ENCODE measurements around the gene RPL19. TPM values are rescaled to one million over a fixed set of nuclear protein-coding genes. Genes with fewer than 3 reads are reported as not detected.

Gene RPL19
- total and polyA plus RNA-seq, 2 experiments from 2014 or later: 903 to 1,500 TPM

DNA sequence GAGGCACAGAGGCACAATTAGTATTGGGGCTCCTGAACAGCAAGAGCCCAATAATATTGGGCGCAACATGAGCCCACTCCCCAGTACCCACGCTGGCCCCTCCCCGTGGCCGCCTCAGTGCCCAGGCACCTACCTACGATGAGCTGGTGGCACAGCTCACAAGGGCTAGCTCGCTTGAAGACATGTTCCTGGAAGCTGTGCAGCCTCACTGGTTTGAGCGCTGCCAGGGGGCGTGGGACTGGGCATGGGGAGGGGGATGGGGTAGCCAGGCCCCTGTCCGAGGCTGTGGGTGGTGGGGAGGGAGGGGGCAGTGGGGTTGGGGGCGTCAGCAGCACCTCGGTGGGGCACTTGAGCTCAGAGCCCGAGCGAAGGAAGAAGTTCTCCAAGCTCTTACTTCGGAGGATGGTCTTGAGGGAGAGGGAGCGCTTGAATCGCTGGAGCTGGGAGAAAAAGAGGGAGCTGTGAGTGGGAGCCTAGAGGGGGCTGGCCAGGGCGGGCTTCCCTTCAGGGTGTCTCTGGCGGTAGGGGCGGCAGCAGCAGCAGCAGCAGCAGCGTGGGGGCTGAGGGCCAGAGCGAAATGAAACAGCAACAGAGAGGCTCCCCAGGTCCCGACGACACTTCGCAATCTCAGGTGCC lies 17.8 kb downstream of the RPL19 start:
- no peak overlapping the region for H3K4me2 ChIP-seq (ENCODE audit: unreplicated experiment)
- no peaks in the 10 kb centered on the region for H4K20me1 ChIP-seq (ENCODE audit: insufficient read depth)
- H3K27me3 ChIP-seq (replicated peaks; ENCODE audit: insufficient read depth): no peaks in the 10 kb centered on the region
- H3F3A ChIP-seq (ENCODE audit: insufficient read depth): no peaks in the 10 kb centered on the region
- no peaks in the 10 kb centered on the region for H3K9me2 ChIP-seq (ENCODE audit: insufficient read depth)
- H2AFZ ChIP-seq: no peak overlapping the region
- in situ Hi-C loops (cut with MboI): no loop called here
- H3K36me3 ChIP-seq (ENCODE audit: low read depth): no peaks in the 10 kb centered on the region
- no peaks in the 10 kb centered on the region for H3K9me3 ChIP-seq (ENCODE audit: low read depth)
- H3K27ac ChIP-seq: no peak overlapping the region
- TF ChIP-seq EZH2 (IDR thresholded peaks at IDR 0.05; ENCODE audit: insufficient read depth, poor library complexity, severe bottlenecking) (no peak), EZH2phosphoT487 (IDR thresholded peaks at IDR 0.05; ENCODE audit: insufficient read depth, low read depth) (no peak)
- DNase-seq: no peak
- H3K4me1 ChIP-seq (ENCODE audit: insufficient read depth): no peaks in the 10 kb centered on the region
- H3K79me2 ChIP-seq (ENCODE audit: insufficient read depth): no peaks in the 10 kb centered on the region
- H3K9ac ChIP-seq: no peak overlapping the region
- H3K4me3 ChIP-seq: no peak overlapping the region
- WGBS, 2 experiments (ENCODE audit: low coverage in 1 of 2, low lambda C conversion rate in 2 of 2, missing lambda C conversion rate in 2 of 2): 30 to 36% methylated on average over 16 to 24 of the region's 24 CpGs

GRCh38 chr17:39218906-39219305 lies 18.8 kb downstream of the RPL19 start:
- Histone ChIP-seq H3K27ac (no peak overlapping the region), H3K4me1 (ENCODE audit: insufficient read depth) (no peaks in the 10 kb centered on the region), H3K9ac (no peak overlapping the region), H3K4me2 (ENCODE audit: unreplicated experiment) (no peak overlapping the region), H2AFZ (no peak overlapping the region), H3K79me2 (ENCODE audit: insufficient read depth) (no peaks in the 10 kb centered on the region), H3F3A (ENCODE audit: insufficient read depth) (no peaks in the 10 kb centered on the region), H4K20me1 (ENCODE audit: insufficient read depth) (no peaks in the 10 kb centered on the region), H3K9me2 (ENCODE audit: insufficient read depth) (no peaks in the 10 kb centered on the region), H3K9me3 (ENCODE audit: low read depth) (no peaks in the 10 kb centered on the region), H3K27me3 (replicated peaks; ENCODE audit: insufficient read depth) (no peaks in the 10 kb centered on the region), H3K4me3 (no peak overlapping the region), H3K36me3 (ENCODE audit: low read depth) (no peaks in the 10 kb centered on the region)
- in situ Hi-C loops (cut with MboI): no loop called here
- no peak for DNase-seq
- TF ChIP-seq EZH2 (IDR thresholded peaks at IDR 0.05; ENCODE audit: insufficient read depth, poor library complexity, severe bottlenecking): no peak
- TF ChIP-seq EZH2phosphoT487 (IDR thresholded peaks at IDR 0.05; ENCODE audit: insufficient read depth, low read depth): no peak
- 64% methylated on average over 8 of the region's 8 CpGs for WGBS, 2 experiments (ENCODE audit: low coverage in 1 of 2, low lambda C conversion rate in 2 of 2, missing lambda C conversion rate in 2 of 2)

- H3K27ac ChIP-seq: no peak overlapping the region
- in situ Hi-C loops (cut with MboI): no loop called here
- no peak for DNase-seq
Observed at GRCh38 chr17:39219647-39220154, 19.6 kb downstream of the RPL19 start.

GRCh38 chr17:39221572-39221971 lies 21.5 kb downstream of the RPL19 start:
- no peaks in the 10 kb centered on the region for H3K9me2 ChIP-seq (ENCODE audit: insufficient read depth)
- WGBS, 2 experiments (ENCODE audit: low coverage in 1 of 2, low lambda C conversion rate in 2 of 2, missing lambda C conversion rate in 2 of 2): 83 to 90% methylated on average over 6 of the region's 6 CpGs
- no peaks in the 10 kb centered on the region for H3K79me2 ChIP-seq (ENCODE audit: insufficient read depth)
- no peak overlapping the region for H2AFZ ChIP-seq
- no peak overlapping the region for H3K4me2 ChIP-seq (ENCODE audit: unreplicated experiment)
- no peaks in the 10 kb centered on the region for H3K4me1 ChIP-seq (ENCODE audit: insufficient read depth)
- no peak overlapping the region for H3K27ac ChIP-seq
- in situ Hi-C loops (cut with MboI): no loop called here
- no peak overlapping the region for H3K9ac ChIP-seq
- H3F3A ChIP-seq (ENCODE audit: insufficient read depth): no peaks in the 10 kb centered on the region
- H3K9me3 ChIP-seq (ENCODE audit: low read depth): no peaks in the 10 kb centered on the region
- H3K27me3 ChIP-seq (replicated peaks; ENCODE audit: insufficient read depth): peaks cover 11% of the 10 kb centered on the region
- no peaks in the 10 kb centered on the region for H4K20me1 ChIP-seq (ENCODE audit: insufficient read depth)
- no peak for TF ChIP-seq EZH2 (IDR thresholded peaks at IDR 0.05; ENCODE audit: insufficient read depth, poor library complexity, severe bottlenecking)
- TF ChIP-seq EZH2phosphoT487 (IDR thresholded peaks at IDR 0.05; ENCODE audit: insufficient read depth, low read depth): no peak
- no peaks in the 10 kb centered on the region for H3K36me3 ChIP-seq (ENCODE audit: low read depth)
- H3K4me3 ChIP-seq: no peak overlapping the region
- no peak for DNase-seq

More at GRCh38 chr17:39219647-39220154, 19.6 kb downstream of the RPL19 start:
- H3K27me3 ChIP-seq (replicated peaks; ENCODE audit: insufficient read depth): no peaks in the 10 kb centered on the region
- no peaks in the 10 kb centered on the region for H4K20me1 ChIP-seq (ENCODE audit: insufficient read depth)
- H3K9ac ChIP-seq: no peak overlapping the region
- no peaks in the 10 kb centered on the region for H3K9me2 ChIP-seq (ENCODE audit: insufficient read depth)
- H3K9me3 ChIP-seq (ENCODE audit: low read depth): no peaks in the 10 kb centered on the region
- no peak overlapping the region for H3K4me2 ChIP-seq (ENCODE audit: unreplicated experiment)
- TF ChIP-seq EZH2 (IDR thresholded peaks at IDR 0.05; ENCODE audit: insufficient read depth, poor library complexity, severe bottlenecking) (no peak), EZH2phosphoT487 (IDR thresholded peaks at IDR 0.05; ENCODE audit: insufficient read depth, low read depth) (no peak)
- WGBS, 2 experiments (ENCODE audit: low coverage in 1 of 2, low lambda C conversion rate in 2 of 2, missing lambda C conversion rate in 2 of 2): 40% methylated on average over 7 to 8 of the region's 8 CpGs
- H3F3A ChIP-seq (ENCODE audit: insufficient read depth): no peaks in the 10 kb centered on the region
- no peaks in the 10 kb centered on the region for H3K36me3 ChIP-seq (ENCODE audit: low read depth)
- H3K4me1 ChIP-seq (ENCODE audit: insufficient read depth): no peaks in the 10 kb centered on the region
- no peak overlapping the region for H3K4me3 ChIP-seq
- H2AFZ ChIP-seq: no peak overlapping the region
- no peaks in the 10 kb centered on the region for H3K79me2 ChIP-seq (ENCODE audit: insufficient read depth)

Data from GM23248 (cell line).